Testis (tissue), 2 donors: ENCODE data around the gene NAA16.

Experiments used
- CTCF ChIP-seq, 3 experiments: fragments of 450-650 bp in 2 of 3; fragments of 200-600 bp in 1 of 3; sonication (generic) in 1 of 3; IDR thresholded peaks; one replicate each; pipeline ENCODE4 v1.5.1; 2016 to 2019; ENCODE audit warnings: antibody characterized with exemption in 3 of 3, mild to moderate bottlenecking in 2 of 3, moderate library complexity in 1 of 3
- POLR2A ChIP-seq: fragments of 450-650 bp; IDR thresholded peaks from one replicate; pipeline ENCODE4 v1.6.1; 2017; ENCODE audit warnings: antibody characterized with exemption, mild to moderate bottlenecking, moderate library complexity

GRCh38 chr13:41315443-41316047 lies 4.5 kb downstream of the NAA16 start:
- no peak for TF ChIP-seq CTCF (IDR thresholded peaks at IDR 0.05)
- no peak for TF ChIP-seq POLR2A
